K562 (cell line): ENCODE results near the gene CDC6. TPM values are rescaled to one million over a fixed set of nuclear protein-coding genes. Genes with fewer than 3 reads are reported as not detected.

ENCODE experiments used
- CHD7 ChIP-seq: fragments of 200-600 bp; sonication (generic); IDR thresholded peaks from one replicate; pipeline ENCODE4 v1.6.1; 2012; ENCODE audit warnings: mild to moderate bottlenecking, low read depth, low read length, inconsistent platforms
- GATAD2B ChIP-seq: fragments of 450-650 bp; IDR thresholded peaks from 2 replicates; pipeline ENCODE4 v1.6.1; 2017; ENCODE audit warnings: mild to moderate bottlenecking, borderline replicate concordance
- KLF16 ChIP-seq: IDR thresholded peaks from 2 replicates; pipeline ENCODE4 v1.6.1; 2016; ENCODE audit warnings: antibody characterized with exemption
- L3MBTL2 ChIP-seq: fragments of 450-650 bp; IDR thresholded peaks from 2 replicates; pipeline ENCODE4 v1.6.1; 2016; ENCODE audit warnings: mild to moderate bottlenecking, moderate library complexity
- NELFE ChIP-seq: IDR thresholded peaks from 2 replicates; pipeline ENCODE4 v1.6.1; 2011; ENCODE audit warnings: mild to moderate bottlenecking; ENCODE audit not compliant: insufficient read depth, insufficient read length
- ZC3H8 ChIP-seq: fragments of 450-650 bp; IDR thresholded peaks from 2 replicates; pipeline ENCODE4 v1.6.1; 2017
- ZNF24 ChIP-seq: fragments of 450-650 bp; IDR thresholded peaks from 2 replicates; pipeline ENCODE4 v1.6.1; 2016
- ZNF408 ChIP-seq: fragments of 250-450 bp; sonication (Bioruptor Pico); IDR thresholded peaks from 2 replicates; pipeline ENCODE4 v1.4.0; 2020; ENCODE audit warnings: low read depth, mild to moderate bottlenecking, moderate library complexity
- ZNF41 ChIP-seq: fragments of 250-450 bp; sonication (Bioruptor Pico); conservative IDR thresholded peaks from 2 replicates; pipeline ENCODE4 v1.4.0; 2020; ENCODE audit warnings: mild to moderate bottlenecking
- polyA plus RNA-seq, 8 experiments: library from polyadenylated mRNA; depleted of rRNA in 4 of 8; stranded (reverse) in 5 of 8; unstranded in 3 of 8; fragments of >200 nt; fragmentation: Nextera tagmentation in 2 of 8; fragmentation: Illumina TruSeq in 1 of 8; extraction: Ambion mirVana in 2 of 8; extraction: Trizol in 1 of 8; gene quantifications; 2 replicates each; pipeline versions ENCODE4 v1.2.1 to v1.2.3, GENCODE V29; 2011 to 2014; ENCODE audit warnings: inconsistent platforms in 1 of 8, missing spikeins in 1 of 8
- total RNA-seq, 7 experiments: library from RNA; depleted of rRNA in 6 of 7; stranded (reverse); fragments of >200 nt in 6 of 7; fragmentation: Illumina TruSeq in 2 of 7; extraction: Trizol in 2 of 7; gene quantifications; 2 replicates each; pipeline versions ENCODE4 v1.2.1 to v1.2.3, GENCODE V29; 2011 to 2021; ENCODE audit warnings: low replicate concordance in 1 of 7
- TF ChIP-seq, protein P1 (sequence below): fragments of 250-450 bp; sonication (Bioruptor Pico); IDR thresholded peaks from 2 replicates; pipeline ENCODE4 v1.8.0; 2022; ENCODE audit warnings: inconsistent platforms
- TF ChIP-seq, protein P2 (sequence below), 2 experiments: fragments of 450-650 bp in 1 of 2; sonication (generic) in 1 of 2; formaldehyde crosslinking; conservative IDR thresholded peaks; 2 replicates each; pipeline versions ENCODE4 v1.4.0 to v1.8.1; 2020 to 2022; ENCODE audit warnings: mild to moderate bottlenecking in 1 of 2, missing genetic modification reagents in 1 of 2
- TF ChIP-seq, protein P3 (sequence below): fragments of 450-650 bp; IDR thresholded peaks from one replicate; pipeline ENCODE4 v1.6.1; 2018; ENCODE audit warnings: mild to moderate bottlenecking, moderate library complexity; ENCODE audit not compliant: partially characterized antibody

The CDC6 gene
- total and polyA plus RNA-seq, 9 of the 15 experiments (the other 6 are each of a cell fraction or from before 2014, with no cell fraction given), result 29.6 to 141 (median 106) TPM

DNA sequence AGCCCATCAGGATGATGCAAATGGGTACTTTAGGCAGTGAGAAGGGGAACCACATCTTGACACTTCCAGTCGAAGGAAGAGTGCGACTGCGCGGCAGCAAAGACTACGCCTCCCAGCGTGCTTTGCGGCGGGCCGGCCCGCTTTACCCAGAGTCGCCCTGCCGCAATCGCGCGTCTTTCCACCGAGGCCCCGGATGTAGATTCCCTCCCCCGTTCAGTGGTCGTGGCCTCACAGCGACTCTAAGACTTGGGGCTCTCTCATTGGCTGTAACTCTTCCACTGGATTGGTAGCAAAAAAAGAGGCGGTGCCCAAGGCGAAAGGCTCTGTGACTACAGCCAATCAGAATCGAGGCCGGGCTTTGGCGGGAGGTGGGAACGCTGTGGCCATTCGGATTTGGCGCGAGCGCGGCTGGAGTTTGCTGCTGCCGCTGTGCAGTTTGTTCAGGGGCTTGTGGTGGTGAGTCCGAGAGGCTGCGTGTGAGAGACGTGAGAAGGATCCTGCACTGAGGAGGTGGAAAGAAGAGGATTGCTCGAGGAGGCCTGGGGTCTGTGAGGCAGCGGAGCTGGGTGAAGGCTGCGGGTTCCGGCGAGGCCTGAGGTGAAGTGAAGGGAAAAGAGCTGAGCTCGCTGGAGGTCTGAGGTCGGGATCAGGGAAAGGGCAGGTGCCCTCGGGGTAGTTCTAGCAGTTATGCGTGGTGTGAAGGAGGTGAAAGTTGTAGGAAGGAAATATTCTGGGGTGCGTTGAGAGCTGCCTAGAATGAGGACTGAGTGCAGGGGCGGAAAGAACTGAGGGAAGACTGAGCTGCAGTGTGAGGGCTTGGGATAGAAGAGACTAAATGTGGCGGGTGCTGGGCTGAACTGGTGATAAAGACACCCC, at the start of gene CDC6 (continued):
- no peak for TF ChIP-seq CHD7
- TF ChIP-seq, protein P1, sequence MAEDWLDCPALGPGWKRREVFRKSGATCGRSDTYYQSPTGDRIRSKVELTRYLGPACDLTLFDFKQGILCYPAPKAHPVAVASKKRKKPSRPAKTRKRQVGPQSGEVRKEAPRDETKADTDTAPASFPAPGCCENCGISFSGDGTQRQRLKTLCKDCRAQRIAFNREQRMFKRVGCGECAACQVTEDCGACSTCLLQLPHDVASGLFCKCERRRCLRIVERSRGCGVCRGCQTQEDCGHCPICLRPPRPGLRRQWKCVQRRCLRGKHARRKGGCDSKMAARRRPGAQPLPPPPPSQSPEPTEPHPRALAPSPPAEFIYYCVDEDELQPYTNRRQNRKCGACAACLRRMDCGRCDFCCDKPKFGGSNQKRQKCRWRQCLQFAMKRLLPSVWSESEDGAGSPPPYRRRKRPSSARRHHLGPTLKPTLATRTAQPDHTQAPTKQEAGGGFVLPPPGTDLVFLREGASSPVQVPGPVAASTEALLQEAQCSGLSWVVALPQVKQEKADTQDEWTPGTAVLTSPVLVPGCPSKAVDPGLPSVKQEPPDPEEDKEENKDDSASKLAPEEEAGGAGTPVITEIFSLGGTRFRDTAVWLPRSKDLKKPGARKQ (CRISPR knock-in tag), result no peak
- TF ChIP-seq KLF16, result no peak
- TF ChIP-seq, protein P2, sequence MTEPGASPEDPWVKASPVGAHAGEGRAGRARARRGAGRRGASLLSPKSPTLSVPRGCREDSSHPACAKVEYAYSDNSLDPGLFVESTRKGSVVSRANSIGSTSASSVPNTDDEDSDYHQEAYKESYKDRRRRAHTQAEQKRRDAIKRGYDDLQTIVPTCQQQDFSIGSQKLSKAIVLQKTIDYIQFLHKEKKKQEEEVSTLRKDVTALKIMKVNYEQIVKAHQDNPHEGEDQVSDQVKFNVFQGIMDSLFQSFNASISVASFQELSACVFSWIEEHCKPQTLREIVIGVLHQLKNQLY (CRISPR knock-in tag; conservative IDR thresholded peaks at IDR 0.05), result no peak
- TF ChIP-seq ZNF408 (CRISPR knock-in tag), result no peak
- no peak for TF ChIP-seq GATAD2B
- peak; percentile 85 for TF ChIP-seq L3MBTL2
- TF ChIP-seq ZNF24, result 0 out of 2 replicates have a peak, but pooled peaks have one; percentile 9
- TF ChIP-seq NELFE, result no peak
- TF ChIP-seq ZC3H8, result 0 out of 2 replicates have a peak, but pooled peaks have one; percentile 64
- TF ChIP-seq, protein P3, sequence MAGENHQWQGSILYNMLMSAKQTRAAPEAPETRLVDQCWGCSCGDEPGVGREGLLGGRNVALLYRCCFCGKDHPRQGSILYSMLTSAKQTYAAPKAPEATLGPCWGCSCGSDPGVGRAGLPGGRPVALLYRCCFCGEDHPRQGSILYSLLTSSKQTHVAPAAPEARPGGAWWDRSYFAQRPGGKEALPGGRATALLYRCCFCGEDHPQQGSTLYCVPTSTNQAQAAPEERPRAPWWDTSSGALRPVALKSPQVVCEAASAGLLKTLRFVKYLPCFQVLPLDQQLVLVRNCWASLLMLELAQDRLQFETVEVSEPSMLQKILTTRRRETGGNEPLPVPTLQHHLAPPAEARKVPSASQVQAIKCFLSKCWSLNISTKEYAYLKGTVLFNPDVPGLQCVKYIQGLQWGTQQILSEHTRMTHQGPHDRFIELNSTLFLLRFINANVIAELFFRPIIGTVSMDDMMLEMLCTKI, result no peak
- TF ChIP-seq ZNF41 (CRISPR knock-in tag), result no peak
